ENCODE measurements around the gene SRF. TPM values are rescaled to one million over a fixed set of nuclear protein-coding genes. Genes with fewer than 3 reads are reported as not detected.

Gene SRF
- total RNA-seq, 2 experiments from 2014 or later, result 22.8 to 24.2 TPM

- Histone ChIP-seq H3K27ac (ENCODE audit: low read depth, low read length, poor library complexity, severe bottlenecking) (no peak overlapping the region), H3K4me2 (ENCODE audit: low read length) (no peak overlapping the region), H3K4me1 (ENCODE audit: insufficient read depth, low read length, poor library complexity, severe bottlenecking) (no peaks in the 10 kb centered on the region), H3K79me2 (ENCODE audit: insufficient read depth, low read depth, low read length) (no peaks in the 10 kb centered on the region), H3K9me2 (ENCODE audit: insufficient read depth, low read length) (no peaks in the 10 kb centered on the region), H3K4me3 (ENCODE audit: low read depth, low read length, poor library complexity, severe bottlenecking) (no peak overlapping the region), H4K20me1 (ENCODE audit: insufficient read depth, low read length) (no peaks in the 10 kb centered on the region), H3K9me3 (ENCODE audit: low read length) (no peaks in the 10 kb centered on the region), H2AFZ (ENCODE audit: low read length) (no peak overlapping the region), H3K36me3 (ENCODE audit: insufficient read depth, low read length) (no peaks in the 10 kb centered on the region)
- ChIA-PET POLR2A (no interaction called here), CTCF (ENCODE audit: unreplicated experiment) (no interaction called here)
- no peak for DNase-seq (ENCODE audit: low spot score)
- TF ChIP-seq CTCF (conservative IDR thresholded peaks at IDR 0.05; ENCODE audit: low read length), result no peak
- TF ChIP-seq EZH2phosphoT487 (IDR thresholded peaks at IDR 0.05; ENCODE audit: borderline replicate concordance, low read depth, low read length), result no peak
- intact Hi-C loops (cut with micrococcal nuclease; ENCODE audit: unreplicated experiment), result no loop called here
- no TSS peak for BruUV-seq (replicated peaks)
Measured at GRCh38 chr6:43215066-43215465, 44.0 kb downstream of the SRF start.

GRCh38 chr6:43216200-43216599 lies 45.1 kb downstream of the SRF start:
- TF ChIP-seq EZH2phosphoT487 (IDR thresholded peaks at IDR 0.05; ENCODE audit: borderline replicate concordance, low read depth, low read length) (no peak), CTCF (conservative IDR thresholded peaks at IDR 0.05; ENCODE audit: low read length) (no peak)
- no peak overlapping the region for H3K4me2 ChIP-seq (ENCODE audit: low read length)
- no peak overlapping the region for H3K27ac ChIP-seq (ENCODE audit: low read depth, low read length, poor library complexity, severe bottlenecking)
- ChIA-PET CTCF (ENCODE audit: unreplicated experiment) (no interaction called here), POLR2A (interaction anchor here (0.5 kb wide), 1 partner anchor 175 kb away, joined by 5 read pairs; no protein-coding TSS in a partner anchor)
- no peak for DNase-seq (ENCODE audit: low spot score)
- H3K9me3 ChIP-seq (ENCODE audit: low read length), result no peaks in the 10 kb centered on the region
- no peaks in the 10 kb centered on the region for H3K79me2 ChIP-seq (ENCODE audit: insufficient read depth, low read depth, low read length)
- BruUV-seq (replicated peaks), result no TSS peak
- H3K9me2 ChIP-seq (ENCODE audit: insufficient read depth, low read length), result no peaks in the 10 kb centered on the region
- H4K20me1 ChIP-seq (ENCODE audit: insufficient read depth, low read length), result no peaks in the 10 kb centered on the region
- H2AFZ ChIP-seq (ENCODE audit: low read length), result no peak overlapping the region
- no peaks in the 10 kb centered on the region for H3K4me1 ChIP-seq (ENCODE audit: insufficient read depth, low read length, poor library complexity, severe bottlenecking)
- intact Hi-C loops (cut with micrococcal nuclease; ENCODE audit: unreplicated experiment), result no loop called here
- no peak overlapping the region for H3K4me3 ChIP-seq (ENCODE audit: low read depth, low read length, poor library complexity, severe bottlenecking)
- H3K36me3 ChIP-seq (ENCODE audit: insufficient read depth, low read length), result peaks cover 6% of the 10 kb centered on the region; the same call in 1 of the 2 replicates

GRCh38 chr6:43217351-43217750 lies 46.3 kb downstream of the SRF start:
- Histone ChIP-seq H3K4me2 (ENCODE audit: low read length) (no peak overlapping the region), H4K20me1 (ENCODE audit: insufficient read depth, low read length) (no peaks in the 10 kb centered on the region), H3K9me2 (ENCODE audit: insufficient read depth, low read length) (no peaks in the 10 kb centered on the region), H3K4me3 (ENCODE audit: low read depth, low read length, poor library complexity, severe bottlenecking) (no peak overlapping the region), H3K4me1 (ENCODE audit: insufficient read depth, low read length, poor library complexity, severe bottlenecking) (peaks cover 6% of the 10 kb centered on the region), H3K79me2 (ENCODE audit: insufficient read depth, low read depth, low read length) (no peaks in the 10 kb centered on the region), H3K9me3 (ENCODE audit: low read length) (no peaks in the 10 kb centered on the region), H3K36me3 (ENCODE audit: insufficient read depth, low read length) (peaks cover 9% of the 10 kb centered on the region; the same call in 1 of the 2 replicates), H2AFZ (ENCODE audit: low read length) (no peak overlapping the region), H3K27ac (ENCODE audit: low read depth, low read length, poor library complexity, severe bottlenecking) (no peak overlapping the region)
- intact Hi-C loops (cut with micrococcal nuclease; ENCODE audit: unreplicated experiment), result no loop called here
- DNase-seq (ENCODE audit: low spot score), result no peak
- CTCF ChIA-PET (ENCODE audit: unreplicated experiment), result no interaction called here
- TF ChIP-seq CTCF (conservative IDR thresholded peaks at IDR 0.05; ENCODE audit: low read length) (no peak), EZH2phosphoT487 (IDR thresholded peaks at IDR 0.05; ENCODE audit: borderline replicate concordance, low read depth, low read length) (no peak)
- POLR2A ChIA-PET, result no interaction called here
- BruUV-seq (replicated peaks), result no TSS peak

Data from OCI-LY7 (cell line).